Left kidney (tissue), 2 donors: ENCODE measurements around the gene COBL. TPM values are rescaled to one million over a fixed set of nuclear protein-coding genes. Genes with fewer than 3 reads are reported as not detected.

ENCODE experiments used
- DNase-seq: peaks from one replicate; pipeline ENCODE4 v3.0.0-alpha.2; 2013
- polyA plus RNA-seq: library from polyadenylated mRNA; unstranded; fragments of 120-200 nt; gene quantifications from one replicate; pipeline ENCODE4 v1.2.1, GENCODE V29; 2013; ENCODE audit not compliant: insufficient read length

The COBL gene
- polyA plus RNA-seq, 1 donor: 24.9 TPM

GRCh38 chr7:51251290-51251689, 65.3 kb downstream of the COBL start:
- no peak for DNase-seq

DNA sequence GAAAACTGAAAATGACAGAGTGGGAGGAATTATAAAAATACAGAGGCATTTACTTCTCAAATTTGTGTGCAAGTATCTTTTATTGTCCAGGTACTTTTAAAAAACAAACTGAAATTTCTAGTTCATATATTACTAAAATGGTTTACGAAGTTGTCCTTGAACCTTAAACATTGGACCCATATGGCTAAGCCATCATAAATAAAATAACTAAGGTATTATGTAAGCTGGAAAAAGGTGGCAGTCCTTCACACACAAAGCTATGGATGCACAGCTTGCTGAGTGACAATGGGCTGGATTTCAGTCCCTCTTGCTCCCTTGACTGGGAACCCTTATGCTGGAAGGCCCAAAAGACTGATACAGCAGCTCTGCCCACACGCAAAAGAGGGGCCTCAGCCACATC, 66.1 kb downstream of the COBL start:
- DNase-seq: no peak

GRCh38 chr7:51249991-51250390, 66.6 kb downstream of the COBL start:
- DNase-seq: no peak

DNA sequence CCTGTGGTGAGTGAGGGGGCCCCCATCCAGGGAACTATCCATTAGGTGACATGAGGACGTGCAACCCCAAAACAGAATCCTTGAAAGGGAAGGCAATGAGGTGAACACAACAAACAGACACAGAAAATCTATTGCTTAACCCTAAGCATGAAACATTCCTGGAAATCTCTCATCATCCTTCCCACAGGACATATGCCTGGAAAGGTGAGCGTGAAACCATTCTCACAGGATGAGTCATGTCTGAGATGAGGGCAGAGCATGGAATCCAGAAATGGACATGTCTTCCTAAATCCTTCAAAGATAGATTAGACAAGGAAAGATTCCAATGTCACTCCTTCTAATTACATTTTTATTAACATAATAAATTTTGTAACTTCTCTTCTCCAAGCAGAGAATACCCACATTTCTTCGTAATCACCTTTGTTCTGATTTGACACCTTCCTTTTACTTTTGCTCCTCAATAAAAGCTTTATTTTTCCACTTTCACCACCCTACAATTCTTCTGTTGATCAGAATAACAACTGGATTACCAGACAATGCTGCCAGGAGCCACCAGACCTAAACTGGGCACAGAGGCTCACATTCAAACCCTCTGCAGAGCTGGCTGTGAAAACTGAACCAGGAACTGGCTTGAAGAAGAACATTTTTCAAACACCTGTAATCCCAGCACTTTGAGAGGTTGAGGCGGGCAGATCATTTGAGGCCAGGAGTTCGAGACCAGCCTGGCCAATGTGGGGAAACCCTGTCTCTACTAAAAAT, 67.2 kb downstream of the COBL start:
- no peak for DNase-seq

DNA sequence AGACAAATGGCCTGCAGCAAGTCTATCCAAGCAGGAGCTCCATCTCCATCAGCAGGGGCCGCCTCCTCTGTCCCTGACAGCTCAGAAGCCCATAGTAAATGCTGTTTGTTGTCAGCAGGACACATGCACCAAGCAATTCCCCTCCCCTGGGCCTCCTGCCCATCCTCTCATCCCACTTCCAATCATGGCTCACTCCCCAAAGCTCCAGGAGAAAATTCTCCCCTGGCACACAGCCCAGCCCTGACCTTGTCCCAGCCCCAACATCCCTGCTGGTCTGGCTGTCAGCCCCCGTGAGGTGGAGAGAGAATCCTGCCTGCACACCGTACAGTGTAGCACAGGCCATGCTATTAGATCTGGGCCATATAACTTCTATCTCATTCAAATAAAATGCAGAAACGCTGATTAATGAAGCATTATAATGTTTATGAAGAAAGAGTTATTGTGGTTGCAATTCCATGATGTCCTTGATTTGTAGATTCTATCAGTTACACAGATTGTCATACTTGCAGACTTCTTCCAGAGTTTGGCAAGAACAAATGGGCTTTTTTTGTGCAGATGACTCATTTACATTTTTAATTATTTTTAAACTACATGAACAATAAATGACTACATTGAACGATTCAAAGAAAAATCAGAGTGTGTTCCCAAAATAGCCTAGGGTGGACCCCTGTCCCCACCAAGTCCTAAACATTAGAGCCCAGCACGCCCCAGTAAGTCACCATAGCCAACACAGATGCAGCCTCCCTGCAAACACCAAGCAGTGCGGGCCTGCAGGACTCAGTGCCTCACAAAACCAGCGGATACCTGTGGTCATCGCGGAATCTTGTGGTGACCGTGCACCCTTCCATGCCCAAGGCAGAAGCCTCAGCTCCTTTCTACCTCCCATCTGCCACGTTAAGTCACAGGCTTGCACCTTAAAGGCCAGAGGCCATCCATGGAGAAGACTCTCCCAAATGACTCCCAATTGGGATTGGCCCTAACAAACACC, 70.1 kb downstream of the COBL start:
- DNase-seq: no peak

DNA sequence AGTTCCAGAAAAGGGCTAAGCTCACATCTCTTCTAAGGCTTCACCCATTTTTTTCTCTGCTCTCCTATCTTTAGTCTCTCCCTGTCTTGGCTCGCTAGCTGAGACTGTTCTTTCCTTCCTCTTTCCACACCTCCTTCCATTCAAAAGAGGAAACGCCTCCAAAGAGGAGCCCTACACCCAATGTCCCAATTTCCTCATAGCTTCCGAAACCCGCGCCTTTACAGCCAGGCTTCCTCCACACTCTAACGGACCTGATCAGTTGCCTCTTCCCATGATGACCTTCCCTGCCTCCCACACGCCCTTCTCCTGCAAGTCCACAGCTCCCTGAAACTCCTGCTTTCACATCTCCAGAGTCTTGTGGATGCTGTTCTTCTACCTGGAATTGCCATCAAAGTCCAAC, 71.7 kb downstream of the COBL start:
- DNase-seq: no peak

GRCh38 chr7:51244053-51244452, 72.6 kb downstream of the COBL start:
- DNase-seq: no peak

DNA sequence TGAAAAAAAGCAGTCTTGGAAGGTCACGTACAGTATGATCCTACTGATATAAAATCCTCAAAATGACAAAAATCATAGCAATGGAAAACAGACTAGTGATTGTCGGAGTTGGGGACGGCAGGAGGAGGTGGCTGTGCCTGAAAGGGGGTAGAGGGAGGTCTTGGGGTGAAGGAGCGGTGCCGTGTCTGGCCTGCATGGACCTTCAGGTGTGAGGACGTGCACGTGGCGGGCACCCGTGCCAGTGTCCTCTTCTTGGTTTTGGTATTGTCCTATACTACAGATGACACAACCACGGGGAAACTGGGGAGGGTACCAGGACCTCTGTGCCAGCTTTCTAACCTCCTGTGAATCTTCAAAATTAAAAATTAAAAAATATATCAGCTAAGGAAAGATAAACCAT, 73.0 kb downstream of the COBL start:
- DNase-seq: no peak

- no peak for DNase-seq
Measured at GRCh38 chr7:51242881-51243518, 73.6 kb downstream of the COBL start.

DNA sequence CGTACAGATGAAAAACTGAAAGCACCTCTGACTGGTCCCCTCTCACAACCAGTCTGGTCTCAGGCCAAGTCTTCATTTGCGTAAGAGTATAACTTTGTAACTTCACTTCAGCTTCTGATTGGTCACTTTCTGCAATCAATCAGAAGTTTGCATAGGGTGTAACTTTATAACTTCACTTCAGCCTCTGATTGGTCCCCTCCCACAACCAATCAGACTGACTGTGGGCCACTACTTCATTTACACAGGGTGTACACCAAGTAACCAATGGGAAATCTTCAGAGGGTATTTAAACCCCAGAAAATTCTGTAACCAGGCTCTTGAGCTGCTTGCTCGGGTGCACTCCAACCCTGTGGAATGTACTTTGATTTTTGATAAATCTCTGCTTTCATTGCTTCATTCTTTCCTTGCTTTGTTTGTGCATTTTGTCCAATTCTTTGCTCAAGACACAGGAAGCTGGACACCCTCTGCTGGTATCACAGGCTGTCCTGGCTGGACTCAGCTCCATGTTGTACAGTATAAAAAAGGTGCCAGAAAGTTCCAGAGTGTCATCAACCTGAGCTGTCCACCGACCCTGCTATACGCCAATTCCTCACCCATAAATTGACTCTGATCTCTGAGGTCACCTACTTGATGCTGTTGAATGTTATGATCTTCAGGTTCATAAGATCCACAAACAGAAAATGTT, 74.5 kb downstream of the COBL start:
- no peak for DNase-seq

DNA sequence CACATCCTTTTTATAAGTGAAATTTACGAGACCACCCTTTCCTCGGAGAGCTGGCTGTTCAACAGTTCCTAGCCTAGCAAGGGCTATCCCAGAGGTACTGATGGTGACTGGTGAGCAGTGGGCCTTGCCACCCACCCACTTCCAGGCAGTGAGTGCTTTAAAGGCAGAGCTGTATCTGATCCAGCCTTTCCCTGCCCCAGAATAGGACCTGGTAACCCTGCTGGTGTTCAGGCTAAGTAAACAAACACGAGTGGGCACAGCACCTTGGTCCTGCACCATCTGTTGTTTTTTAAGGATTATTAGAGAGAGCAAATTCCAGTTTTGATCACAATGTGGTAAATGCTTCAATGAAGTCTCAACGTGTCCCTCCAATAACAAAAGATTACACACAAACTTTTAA, 75.7 kb downstream of the COBL start:
- DNase-seq: no peak

DNA sequence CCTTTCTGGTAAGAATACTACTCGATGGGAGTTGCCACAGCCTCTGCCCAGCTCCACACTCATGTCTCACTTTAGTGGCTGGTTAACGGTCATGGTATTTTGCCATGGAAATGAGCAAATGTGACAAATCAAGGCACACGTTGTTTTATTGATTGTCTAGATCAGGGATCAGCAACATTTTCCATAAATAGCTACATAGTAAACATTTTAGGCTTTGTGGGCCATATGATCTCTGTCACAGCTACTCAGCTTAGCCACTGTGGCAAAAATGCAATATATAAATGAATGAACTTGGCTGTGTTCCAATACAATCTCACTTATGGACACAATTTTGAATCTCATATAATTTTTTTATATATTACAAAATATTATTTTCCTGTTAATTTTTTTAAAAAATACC, 76.9 kb downstream of the COBL start:
- no peak for DNase-seq

DNA sequence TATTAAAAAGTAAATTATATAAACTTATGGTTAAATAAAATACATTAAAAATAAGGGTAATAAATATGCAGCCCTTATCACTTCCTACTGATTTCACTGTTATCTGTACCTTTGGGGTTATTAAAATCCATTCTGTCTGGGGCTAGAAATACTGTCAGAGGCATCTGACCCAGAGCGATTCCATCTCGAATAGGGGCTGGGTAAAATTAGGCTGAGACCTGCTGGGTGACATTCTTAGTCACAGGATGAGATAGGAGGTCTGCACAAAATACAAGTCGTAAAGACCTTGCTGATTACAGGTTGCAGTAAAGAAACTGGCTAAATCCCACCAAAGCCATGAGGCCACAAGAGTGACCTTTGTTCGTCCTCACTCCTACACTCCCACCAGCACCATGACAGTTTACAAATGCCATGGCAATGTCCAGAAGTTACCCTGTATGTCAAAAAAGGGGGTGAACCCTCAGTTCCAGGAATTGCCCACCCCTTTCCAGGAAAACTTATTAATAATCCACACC, 77.6 kb downstream of the COBL start:
- no peak for DNase-seq

DNA sequence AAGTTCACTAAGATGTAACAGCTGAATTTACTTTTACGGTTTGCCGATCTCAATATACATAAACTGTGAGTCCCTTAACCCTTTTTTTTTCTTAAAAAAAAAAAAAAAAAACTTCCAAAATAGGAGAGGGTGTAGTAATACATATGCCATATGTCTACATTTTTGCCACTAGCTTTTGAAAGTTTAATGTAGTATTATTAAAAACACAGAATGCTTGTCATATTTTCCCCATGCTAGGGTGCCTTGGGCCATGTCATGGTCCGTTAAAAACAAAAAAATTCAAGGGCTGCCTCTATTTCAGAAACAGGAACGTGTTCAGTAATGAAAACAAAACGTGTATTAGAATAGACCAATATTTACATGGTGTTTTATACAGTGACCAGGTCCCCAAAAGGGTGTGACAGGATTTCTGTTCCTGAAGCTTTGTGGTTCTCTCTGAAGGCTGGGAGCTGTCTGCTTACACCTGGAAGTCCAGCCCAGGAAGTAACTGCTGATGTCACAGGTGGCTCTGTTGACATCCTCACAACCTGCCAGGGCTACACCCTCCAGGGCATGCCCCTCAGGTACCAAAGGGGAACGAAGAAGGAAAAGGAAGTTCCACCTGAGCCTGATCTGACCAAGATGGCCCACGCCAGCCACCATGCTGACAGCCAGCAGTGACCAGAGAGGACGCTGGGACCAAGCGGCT, 79.0 kb downstream of the COBL start:
- DNase-seq: no peak

DNA sequence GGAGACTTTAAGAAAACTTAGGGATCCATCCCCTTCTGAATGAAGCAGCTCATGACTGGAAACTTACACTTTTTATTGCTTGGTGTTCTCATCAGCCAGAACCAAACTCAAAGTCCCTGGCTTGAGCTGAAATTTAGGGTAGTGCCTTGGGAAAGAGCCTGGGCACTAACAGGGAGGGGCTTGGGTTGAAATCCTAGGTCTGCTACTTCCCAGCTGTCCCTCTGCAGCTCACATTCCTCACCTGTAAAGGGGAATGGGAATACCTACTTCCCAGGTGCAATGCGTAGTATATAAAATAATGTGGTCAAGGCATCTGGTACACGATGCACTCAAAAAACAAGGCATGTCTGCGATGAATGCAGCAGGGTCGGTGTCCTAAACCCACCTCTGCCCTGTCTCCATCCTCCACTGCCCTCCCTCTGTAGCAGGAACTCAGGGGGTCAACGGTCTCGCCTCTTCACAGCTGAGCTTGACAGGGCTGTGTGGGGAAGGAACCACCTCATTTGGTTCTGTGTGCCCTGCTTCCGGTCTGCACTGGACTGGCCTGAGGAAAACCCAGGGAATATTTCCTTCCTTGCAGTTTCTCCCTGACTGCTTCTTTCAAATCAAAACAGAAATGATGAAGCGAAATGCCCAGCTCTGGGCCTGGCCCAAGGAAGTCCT, 80.0 kb downstream of the COBL start:
- DNase-seq: no peak

DNA sequence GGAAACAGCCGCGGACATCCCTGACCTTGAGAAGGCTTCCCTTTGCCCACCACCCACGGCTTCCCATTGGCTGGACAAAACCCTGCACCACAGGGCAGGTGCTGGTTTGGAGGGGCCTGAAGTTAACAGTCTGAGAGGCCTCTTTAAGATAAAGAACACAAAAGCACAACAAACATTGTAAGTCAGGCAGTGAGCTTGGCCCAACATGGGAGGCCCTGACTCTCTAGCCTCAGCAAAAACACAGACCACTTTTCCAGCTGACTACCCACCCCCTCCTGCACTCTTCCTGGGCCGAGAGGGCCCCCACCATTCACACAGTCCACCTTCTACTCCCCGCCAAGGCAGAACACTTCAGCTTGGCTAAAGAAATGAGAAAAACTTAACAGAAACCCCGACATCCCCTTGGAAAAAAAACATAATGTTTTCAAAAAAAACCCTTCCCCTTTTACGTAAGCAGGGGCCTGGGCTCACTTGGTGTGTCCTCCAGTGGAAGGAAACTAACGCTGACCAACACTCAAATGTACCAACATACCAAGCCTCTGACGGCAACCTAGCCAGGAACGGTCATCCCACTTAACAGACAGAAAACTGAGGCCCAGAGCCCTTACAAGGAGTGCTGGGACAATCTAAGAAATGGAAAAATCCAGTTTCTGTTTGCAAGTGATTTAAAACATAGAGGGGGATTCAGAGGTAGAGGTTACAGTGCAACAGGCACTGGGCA, 80.9 kb downstream of the COBL start:
- no peak for DNase-seq

DNA sequence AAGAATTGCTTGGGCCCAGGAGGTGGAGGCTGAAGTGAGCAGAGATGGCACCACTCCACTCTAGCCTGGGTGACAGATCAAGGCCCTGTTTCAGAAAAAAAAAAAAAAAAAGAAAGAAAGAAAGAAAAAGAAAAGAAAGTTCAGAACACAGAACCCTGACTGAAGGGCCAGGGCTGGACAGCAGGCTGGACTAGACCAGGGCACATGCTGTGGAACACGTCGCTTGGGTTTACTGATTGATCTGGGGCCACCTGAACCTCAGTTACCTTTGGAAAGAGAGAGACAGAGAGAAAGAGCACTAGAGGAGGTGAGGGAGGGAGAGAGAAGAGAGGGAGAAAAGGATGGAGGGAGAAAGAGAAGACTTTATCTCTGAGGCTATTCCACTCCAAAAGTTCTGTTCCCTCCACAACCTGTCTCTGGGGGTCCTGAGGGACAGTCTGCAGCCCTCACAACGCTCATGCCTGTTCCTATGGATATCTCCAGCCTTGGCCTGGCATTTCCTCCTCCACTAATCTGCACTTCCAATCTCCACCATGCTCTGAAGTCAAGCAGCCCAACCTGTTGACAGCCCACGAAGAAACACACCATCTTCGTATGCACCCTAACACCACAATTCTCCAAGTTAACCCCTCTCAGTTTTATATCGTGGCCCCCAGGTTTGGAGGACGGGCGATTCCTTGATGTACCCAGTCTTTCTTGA, 81.8 kb downstream of the COBL start:
- no peak for DNase-seq

DNA sequence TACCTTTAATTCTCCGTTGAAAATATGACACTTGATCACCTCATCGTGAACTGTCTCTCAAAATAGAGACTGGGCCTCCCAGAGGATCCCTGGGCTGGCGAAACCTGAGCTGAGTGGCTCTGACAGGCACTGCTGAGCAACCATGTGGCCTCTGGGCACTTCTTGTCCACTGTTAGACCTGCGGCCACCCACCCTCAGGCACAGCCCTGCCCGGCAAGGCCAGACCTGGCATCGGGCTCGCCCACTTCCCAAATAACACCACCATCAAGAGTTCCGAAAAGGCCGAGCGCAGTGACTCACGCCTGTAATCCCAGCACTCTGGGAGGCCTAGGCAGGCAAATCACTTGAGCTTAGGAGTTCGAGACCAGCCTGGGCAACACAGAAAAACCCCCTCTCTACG, 82.5 kb downstream of the COBL start:
- no peak for DNase-seq

DNA sequence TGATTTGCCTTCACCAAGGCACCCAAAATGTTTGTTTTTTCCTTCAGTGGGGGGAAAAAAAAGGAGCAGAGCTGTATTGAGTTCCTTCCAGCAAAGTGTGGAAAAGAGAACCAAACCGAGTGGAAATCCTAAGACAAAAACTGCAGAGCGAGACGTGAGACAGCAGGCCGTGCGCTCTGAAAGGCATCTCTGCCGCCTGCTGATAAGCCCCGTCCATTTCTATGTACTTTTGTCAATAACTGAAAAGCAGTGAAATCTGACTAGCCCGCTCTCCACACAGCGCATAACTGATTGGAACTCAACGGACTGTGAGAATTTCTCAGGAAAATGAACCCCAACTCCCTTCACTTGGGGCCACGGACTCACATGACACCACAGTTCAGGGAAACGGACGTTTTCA, 83.2 kb downstream of the COBL start:
- DNase-seq: no peak
